GM12878 (cell line): ENCODE measurements around the gene TRAF3.

ENCODE experiments used
- ATF2 ChIP-seq: IDR thresholded peaks from 2 replicates; pipeline ENCODE4 v1.6.1; 2012; ENCODE audit warnings: low read length, inconsistent platforms
- CBX5 ChIP-seq: sonication (generic); IDR thresholded peaks from 2 replicates; pipeline ENCODE4 v1.6.1; 2016; ENCODE audit warnings: low read depth, moderate library complexity, mild to moderate bottlenecking, inconsistent platforms
- CHD2 ChIP-seq: IDR thresholded peaks from 2 replicates; pipeline ENCODE4 v1.6.1; 2011; ENCODE audit warnings: low read depth, low read length, improper control_type of control experiment, borderline replicate concordance
- CTCF ChIP-seq, 3 experiments: IDR thresholded peaks in 2 of 3; conservative IDR thresholded peaks in 1 of 3; 2 replicates each; pipeline ENCODE4 v1.5.1; 2011; ENCODE audit warnings: low read depth in 3 of 3, low read length in 3 of 3, mild to moderate bottlenecking in 3 of 3, control low read depth in 2 of 3, moderate library complexity in 2 of 3, inconsistent platforms in 1 of 3, mixed read lengths in 1 of 3; ENCODE audit not compliant: control insufficient read depth in 2 of 3, insufficient read depth in 1 of 3; ENCODE audit errors: extremely low read depth in 1 of 3
- ELK1 ChIP-seq: IDR thresholded peaks from 2 replicates; pipeline ENCODE4 v1.6.1; 2012; ENCODE audit warnings: low read depth, low read length, improper control_type of control experiment
- MAX ChIP-seq: IDR thresholded peaks from 2 replicates; pipeline ENCODE4 v1.6.1; 2012; ENCODE audit warnings: low read depth, low read length, improper control_type of control experiment
- NR2C2 ChIP-seq: IDR thresholded peaks from 2 replicates; pipeline ENCODE4 v1.6.1; 2011; ENCODE audit warnings: borderline replicate concordance, low read depth; ENCODE audit not compliant: control insufficient read depth, insufficient read length
- TAF1 ChIP-seq: IDR thresholded peaks from 2 replicates; pipeline ENCODE4 v1.6.1; 2011; ENCODE audit warnings: mild to moderate bottlenecking, low read depth, low read length, borderline replicate concordance
- ZNF274 ChIP-seq: IDR thresholded peaks from one replicate; pipeline ENCODE4 v1.8.0; 2011; ENCODE audit not compliant: insufficient read length, insufficient read depth

GRCh38 chr14:102954081-102954789, 177.0 kb downstream of the TRAF3 start:
- TF ChIP-seq ZNF274 (no peak), ELK1 (no peak), NR2C2 (no peak), CHD2 (no peak), CTCF (IDR thresholded peaks at IDR 0.05 in 2 of 3, conservative IDR thresholded peaks at IDR 0.05 in 1 of 3; ENCODE audit: control insufficient read depth in 2 of 3, extremely low read depth in 1 of 3, insufficient read depth in 1 of 3, low read depth in 3 of 3, low read length in 3 of 3) (no peak), TAF1 (no peak), CBX5 (no peak), MAX (no peak), ATF2 (no peak)
